GM21381 (cell line): Measurements from ENCODE around the gene SLC18B1.
"Not testable (repeated sequence)": the region's sequence is repeated elsewhere in the genome, so short reads cannot be mapped to it uniquely, and the experiment has no call there.

ENCODE experiments used
- ATAC-seq: cut with Tn5 transposase; IDR thresholded peaks from one replicate; pipeline ENCODE4 v1.9.1; 2021; ENCODE audit warnings: mild to moderate bottlenecking, moderate library complexity; ENCODE audit not compliant: unreplicated experiment

The SLC18B1 gene

DNA sequence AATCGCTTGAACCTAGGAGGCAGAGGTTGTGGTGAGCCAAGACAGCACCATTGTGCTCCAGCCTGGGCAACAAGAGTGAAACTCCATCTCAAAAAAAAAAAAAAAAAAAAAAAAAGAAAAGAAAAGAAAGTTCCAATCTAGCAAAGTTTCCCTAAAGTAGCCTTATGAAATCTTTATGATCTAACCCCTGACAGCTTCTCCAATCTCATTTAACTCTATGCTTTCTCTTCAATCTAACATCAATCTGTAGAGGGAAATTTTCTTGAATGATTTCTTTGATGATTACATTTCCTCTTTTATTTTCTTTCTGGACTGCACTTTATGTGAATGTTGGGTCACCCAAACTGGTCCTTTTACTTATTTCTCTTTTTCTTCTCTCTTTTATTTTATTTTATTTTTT is 2.2 kb upstream of the SLC18B1 start:
- no peak for ATAC-seq

DNA sequence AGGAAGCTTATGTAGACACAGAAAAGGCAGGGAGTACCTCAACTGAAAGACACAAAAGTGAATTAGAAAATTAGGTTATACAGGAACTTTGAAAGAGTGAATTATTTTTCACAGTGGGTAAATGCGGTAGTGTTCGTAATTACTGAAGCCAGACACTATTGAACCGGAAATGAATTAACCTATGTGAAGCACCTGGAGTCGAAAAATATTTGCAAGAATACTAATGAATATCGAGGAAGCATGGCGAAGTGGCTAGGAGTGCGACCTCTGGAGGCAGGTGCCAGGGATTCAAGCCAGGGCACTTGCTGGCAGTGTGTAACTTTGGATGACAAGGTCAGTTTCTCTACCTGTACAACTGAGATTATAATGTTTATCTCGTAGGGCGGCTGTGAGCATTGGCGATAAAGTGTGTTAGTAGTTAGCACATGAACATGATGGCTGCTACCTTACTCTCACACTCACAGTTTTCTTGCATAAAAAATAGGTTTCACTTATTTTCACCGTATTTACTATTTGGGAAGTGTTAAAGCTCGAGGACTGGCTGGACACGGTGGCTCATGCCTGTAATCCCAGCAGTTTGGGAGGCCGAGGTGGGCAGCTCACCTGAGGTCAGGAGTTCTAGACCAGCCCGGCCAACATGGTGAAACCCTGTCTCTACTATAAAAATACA is 567 bp upstream of the SLC18B1 start:
- ATAC-seq, result peak; percentile 82

DNA sequence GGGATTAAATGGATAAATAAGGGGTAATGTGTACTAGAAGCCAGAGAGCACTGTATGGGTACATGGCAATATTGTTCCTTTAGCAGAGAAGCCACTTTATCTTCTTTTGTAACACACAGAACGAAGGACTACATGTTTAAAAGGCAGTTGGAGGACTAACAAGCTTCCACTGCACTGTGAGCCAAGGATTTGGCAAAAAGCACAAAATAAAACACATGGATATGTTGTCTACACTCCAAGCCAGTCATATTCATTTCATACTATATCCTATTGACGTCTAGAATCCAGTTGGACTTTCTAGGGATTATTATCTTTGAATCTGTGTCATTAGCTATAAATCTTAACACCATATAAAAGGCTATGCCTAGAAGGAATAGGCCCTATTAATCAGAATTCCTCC is 3.0 kb downstream of the SLC18B1 start:
- ATAC-seq, result no peak

DNA sequence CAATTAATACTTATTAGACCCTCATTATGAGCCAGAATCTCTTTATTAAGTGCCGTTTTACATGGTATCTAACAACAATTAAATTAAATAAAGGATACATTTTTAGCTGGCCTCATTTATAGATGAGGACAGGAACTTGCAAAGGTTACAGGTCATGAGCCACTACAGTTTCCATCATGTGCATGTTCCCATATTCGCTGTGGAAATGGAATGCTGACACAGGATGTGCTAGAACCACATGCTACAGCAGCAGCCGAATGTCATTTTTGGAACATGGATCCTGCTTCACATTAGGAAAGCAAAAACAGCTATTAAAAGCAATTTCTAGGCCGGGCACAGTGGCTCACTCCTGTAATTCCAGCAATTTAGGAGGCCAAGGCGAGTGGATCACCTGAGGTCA is 5.9 kb downstream of the SLC18B1 start:
- no peak for ATAC-seq

DNA sequence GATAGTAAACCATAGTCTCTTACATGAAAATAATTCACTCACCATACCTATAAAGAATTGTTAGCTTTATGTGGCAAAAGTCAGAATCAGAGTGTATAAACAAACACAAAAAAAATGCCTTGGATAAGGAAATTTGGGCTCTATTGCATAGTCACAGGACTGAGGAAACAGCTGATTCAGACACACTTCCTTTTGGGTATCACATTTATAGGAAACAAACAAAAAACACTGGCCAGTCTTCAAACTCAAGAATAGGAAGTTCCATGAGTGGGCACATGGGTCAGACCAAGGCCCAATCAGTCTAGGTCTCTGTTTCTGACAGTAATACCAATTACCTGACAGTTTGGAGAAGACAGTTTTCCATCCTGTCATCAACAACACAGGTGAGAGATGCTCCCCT is 8.0 kb downstream of the SLC18B1 start:
- ATAC-seq, result no peak

DNA sequence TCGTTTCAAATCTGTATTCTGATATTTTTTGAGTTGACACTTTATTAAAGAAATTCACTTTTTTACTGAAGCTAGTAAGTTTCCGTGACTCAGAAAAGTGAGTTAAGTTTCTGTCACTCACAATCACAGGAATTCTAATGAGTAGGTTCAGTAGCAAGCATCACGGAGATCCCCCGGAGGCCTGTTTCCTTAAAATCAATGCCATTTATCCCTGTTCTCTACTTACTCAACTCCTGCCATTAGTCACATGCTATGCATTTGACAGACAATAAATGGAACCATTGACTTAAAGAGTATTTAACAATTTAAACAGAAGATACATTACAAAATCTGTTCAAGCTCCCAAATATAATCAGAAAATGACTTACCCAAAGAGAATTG is 9.1 kb downstream of the SLC18B1 start:
- no peak for ATAC-seq

DNA sequence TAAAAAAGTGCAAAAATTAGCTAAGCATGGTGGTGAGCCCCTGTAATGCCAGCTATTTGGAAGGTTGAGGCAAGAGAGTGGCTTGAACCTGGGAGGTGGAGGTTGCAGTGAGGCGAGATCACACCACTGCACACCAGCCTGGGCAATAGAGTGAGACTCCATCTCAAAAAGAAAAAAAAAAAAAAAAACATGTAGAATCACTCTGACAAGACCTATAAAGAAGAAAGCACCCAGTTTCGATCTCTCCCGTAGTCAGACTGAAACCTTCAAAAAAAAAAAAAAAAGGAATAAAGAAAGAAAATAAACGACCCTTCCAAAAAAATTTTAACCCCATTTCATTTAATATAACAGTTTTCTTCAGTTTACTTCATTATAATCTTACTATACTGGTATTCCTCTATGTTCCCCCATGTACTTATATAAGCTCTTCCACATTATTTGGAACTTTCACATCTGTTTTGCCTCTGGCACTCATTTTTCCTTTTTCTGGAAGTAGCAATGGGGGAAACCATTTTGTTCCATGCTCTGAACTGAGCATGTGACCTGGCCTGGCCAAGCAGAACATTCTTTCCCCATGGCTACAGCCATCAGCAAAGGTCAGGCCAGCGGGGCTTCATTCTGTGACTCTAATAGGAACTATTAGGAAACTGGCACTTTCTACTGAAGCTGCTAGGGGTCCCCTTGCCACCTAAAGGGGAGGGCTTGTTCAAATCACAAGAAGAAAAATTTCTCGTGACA is 9.6 kb downstream of the SLC18B1 start:
- no peak for ATAC-seq

DNA sequence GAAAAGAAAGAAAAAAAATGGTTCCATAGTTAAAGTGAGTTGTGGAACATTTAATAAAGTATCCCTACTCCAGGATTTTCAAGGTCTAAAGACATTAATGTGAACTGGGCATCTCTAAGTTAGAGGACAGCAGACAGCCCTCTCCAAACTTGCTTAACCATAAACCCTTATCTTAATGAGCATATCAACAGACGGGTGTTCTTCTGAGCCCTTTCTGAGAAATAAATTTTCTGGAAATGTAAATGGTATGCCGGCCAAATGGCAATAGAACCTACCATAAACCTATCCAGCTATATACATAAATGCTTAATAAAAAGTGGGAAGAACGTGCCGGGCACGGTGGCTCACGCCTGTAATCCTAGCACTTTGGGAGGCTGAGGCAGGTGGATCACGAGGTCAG is 12.5 kb downstream of the SLC18B1 start:
- ATAC-seq, result no peak

DNA sequence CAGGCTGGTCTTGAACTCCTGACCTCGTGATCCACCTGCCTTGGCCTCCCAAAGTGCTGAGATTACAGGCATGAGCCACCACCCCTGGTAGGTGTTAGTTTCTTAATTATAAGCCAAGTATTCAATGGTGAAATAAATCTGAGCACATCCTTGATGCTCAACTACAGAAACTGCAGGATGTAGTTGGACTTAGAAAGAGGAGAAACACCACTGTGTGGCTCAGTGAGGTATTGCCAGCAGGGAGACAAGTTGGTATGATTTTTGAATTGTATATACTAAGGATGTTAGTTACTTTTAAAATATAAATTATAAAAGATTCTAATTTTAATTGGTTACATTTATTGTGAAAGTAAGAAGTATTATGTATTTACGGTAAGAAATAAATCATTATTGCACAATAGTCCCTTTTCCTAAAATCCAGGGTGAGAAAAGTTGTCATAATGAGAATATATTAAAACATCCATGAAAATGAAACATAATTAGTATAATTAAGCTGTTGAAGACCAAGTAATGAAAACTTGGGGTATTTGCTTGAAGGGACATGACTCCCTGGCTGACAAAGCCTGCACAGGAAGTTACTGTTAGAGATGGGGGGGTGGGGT is 17.6 kb downstream of the SLC18B1 start:
- ATAC-seq, result peak; percentile 70

DNA sequence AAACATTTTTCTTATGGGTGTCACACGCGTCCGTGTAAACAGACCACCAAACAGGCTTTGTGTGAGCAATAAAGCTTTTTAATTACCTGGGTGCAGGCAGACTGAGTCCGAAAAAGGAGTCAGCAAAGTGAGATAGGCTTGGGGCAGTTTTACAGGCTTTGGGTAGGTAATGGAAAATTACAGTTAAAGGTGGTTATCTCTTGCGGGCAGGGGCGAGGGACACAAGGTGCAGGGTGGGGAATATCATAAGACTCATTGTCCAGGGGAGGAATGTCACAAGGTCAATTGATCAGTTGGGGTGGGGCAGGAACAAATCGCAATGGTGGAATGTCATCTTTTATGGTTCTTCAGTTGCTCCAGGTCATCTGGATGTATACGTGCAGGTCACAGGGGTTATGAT is 20.6 kb downstream of the SLC18B1 start:
- ATAC-seq, result not testable (repeated sequence)

DNA sequence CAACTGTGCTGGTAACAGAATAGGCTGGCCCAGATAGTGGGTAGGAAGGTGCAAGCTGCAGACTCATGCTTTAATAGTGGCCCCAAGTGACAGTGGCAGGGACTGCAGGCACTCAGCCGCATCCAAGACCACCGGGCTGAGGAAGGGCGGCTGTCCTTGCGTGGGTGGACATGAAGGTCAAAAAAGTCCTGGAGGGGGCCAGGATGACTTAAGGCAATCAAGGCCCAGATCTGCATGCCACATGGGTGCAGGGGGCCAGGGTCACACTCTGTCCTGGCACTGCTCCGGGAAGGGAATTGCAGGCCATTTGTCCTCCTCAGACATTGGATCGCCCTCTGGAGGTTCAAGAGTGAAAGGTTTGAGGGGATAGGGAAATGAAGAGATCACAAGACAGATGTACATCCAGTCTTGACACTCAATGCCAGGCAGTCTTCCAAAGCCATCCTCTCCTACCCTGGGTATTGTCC is 30.4 kb downstream of the SLC18B1 start:
- peak; percentile 79 for ATAC-seq

DNA sequence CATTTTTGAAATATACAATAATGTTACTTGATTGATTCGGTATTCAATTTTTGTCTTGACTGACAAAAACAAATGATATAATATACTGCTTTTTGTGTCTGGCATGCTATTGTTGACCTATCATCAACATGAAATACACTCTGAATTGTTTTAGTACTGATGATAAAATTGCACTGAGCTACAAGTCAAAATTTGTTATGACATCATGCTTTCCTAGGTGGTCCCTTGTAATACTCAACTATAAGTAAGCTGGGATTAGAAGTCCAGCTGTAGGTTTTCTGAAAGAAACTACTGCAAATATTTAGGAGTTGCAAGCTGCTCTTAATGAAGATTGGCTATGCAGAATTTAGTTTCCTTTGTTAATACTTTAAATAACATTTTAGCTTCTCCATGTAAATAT is 32.9 kb downstream of the SLC18B1 start:
- no peak for ATAC-seq

DNA sequence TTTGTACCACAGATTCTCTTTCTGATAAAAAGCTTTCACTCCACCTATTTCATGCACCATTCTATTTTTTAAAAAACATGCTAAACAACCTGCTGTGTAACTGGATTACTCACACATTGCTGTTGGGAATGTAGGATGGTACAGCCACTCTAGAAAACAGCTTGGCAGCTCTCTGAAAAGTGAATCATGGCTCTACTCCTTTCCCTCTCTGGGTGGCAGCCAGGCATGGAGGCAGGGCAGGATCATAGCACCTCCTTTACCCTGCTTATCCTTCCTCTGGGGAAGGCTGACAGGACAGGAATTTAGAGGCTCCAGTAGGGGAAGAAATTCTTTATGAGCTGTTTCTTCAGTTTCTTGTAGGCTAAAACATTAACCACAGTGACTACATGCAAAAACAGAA is 34.1 kb downstream of the SLC18B1 start:
- ATAC-seq, result no peak

DNA sequence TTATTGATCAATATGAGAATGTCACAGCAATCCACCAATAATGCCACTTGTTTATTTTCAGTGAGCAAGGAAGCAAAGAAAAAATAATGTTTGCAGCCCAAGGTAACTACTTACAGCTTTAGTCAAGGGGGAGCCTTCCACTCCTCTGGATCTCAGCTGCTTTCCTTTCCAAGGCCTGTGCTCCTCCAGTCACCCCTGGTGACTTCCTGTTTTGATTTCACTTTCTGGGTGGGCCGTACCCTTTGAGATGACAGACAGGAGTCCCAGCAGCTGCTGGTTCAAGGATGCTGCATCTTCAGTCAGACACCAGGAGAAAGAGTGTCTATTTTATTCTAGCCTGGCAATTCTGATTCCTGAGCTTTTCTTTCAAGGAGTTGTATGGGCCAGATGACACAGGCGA is 35.2 kb downstream of the SLC18B1 start:
- peak; percentile 95 for ATAC-seq

DNA sequence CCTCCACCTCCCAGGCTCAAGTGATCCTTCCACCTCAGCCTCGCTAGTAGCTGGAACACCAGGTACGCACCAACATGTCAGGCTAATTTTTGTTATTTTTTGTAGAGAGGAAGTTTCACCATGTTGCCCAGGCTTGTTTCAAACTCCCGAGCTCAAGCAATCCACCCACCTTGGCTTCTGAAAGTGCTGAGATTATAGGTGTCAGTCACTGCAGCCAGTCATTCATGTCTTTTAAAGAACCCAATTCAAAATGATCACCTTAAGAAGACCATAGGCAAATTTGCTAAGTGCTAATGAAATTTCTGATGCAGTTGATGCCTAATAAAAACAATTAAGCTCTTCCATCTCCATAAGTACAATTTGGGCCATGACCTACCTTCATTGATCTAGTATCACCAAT is 38.2 kb downstream of the SLC18B1 start:
- no peak for ATAC-seq

DNA sequence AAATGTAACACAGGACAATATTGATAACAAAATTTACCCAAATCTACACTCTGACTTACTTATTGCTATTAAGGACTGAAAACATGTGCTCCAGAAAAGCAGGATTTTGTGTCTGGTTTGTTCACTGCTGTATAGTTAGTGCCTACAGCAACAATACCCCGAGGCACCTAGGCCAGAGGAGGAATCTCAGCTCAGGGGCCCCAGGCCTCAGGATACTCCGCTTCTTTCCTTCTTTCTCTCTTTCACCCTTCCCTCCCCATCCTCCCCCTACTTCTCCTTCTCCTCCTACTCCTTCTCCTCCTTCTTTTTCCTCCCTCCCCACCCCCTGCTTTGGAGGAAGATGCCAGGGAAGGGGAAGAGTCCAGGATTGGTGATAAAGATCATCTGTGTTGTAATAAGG is 39.7 kb downstream of the SLC18B1 start:
- ATAC-seq, result no peak

DNA sequence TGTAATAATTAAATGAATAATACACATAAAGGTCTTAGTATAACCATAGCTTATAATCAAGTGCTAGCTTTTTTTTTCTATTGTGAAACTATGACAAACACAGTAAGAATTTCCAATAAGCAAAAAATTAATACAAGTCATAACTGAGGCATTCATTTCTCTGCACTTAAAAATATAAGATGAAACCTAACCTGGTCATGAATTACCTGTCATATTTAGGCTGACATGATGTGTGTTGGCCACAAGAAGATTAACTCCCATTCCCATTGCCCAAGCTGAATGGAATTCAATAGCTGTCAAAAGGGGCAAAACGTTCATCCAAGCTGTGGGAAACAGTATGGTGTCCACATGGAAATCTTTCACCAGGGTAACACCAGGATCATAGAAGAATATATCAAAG is 46.2 kb downstream of the SLC18B1 start:
- ATAC-seq, result no peak

DNA sequence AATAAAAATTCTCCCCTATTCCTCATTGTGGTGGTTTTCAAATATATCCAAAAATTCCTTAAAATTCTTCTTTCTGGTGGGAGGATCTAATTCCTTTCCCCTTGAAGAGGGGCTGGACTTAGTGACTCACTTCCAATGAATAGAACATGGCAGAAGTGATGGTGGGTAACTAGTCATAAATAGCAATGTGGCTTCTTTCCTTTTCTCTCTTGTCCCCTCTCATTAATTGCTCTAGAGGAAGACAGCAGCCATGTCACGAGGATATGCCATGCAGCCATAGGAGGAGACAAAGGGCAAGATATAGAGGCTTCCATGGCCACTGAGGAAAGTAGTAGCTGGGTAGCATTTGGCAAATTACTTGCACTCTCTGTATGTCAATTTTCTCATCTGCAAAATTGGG is 46.6 kb downstream of the SLC18B1 start:
- no peak for ATAC-seq

DNA sequence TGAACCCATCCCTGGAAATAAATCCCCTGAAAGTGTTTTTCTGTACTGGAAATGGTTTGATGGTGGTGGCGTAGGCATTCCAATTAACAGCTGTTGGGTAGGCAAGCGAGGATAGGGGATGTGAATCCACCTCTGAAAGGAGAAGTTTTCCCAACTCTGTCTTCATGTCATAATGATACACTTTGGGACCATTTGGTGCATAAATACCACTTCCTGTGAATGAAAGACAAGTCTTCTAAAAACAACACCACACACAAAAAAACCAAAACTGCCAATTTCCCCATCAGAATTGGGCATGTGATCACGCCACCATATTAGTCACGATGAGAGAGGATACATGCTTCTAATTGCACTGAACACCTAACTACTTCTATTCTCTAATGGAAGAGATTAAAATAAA is 47.1 kb downstream of the SLC18B1 start:
- ATAC-seq, result peak; percentile 45

DNA sequence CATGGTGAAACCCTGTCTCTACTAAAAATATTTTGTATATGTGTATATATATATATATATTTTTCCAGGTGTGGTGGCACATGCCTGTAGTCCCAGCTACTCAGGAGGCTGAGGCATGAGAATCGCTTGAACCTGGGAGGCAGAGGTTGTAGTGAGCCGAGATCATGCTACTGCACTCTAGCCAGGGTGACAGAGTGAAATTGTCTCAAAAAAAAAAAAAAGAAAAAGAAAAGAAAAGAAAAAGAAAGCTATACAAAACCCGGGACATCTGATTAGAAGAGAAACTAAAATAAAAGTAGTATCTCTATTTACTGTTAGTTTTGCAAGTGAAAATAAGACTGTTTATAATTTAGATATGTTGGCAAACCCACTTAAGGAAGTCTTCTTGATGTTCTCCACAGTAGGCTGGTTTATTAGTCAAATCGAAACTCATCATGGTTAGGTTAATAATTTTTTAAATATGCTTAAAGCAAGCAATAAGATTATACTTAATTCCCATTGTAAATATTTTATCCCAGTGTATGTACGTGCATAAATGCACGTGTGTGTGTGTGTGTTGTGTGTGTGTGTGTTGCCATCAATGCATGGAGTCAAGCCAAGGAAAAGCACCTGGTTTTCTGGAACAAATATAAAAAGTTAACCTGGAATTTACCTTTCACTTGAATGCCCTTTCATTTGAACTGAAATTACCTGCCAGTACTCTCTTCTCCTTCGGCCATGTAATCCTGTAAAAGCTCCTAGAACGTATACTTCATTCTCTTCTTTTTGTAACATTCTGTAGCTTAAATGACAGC is 47.8 kb downstream of the SLC18B1 start:
- ATAC-seq, result peak; percentile 88

DNA sequence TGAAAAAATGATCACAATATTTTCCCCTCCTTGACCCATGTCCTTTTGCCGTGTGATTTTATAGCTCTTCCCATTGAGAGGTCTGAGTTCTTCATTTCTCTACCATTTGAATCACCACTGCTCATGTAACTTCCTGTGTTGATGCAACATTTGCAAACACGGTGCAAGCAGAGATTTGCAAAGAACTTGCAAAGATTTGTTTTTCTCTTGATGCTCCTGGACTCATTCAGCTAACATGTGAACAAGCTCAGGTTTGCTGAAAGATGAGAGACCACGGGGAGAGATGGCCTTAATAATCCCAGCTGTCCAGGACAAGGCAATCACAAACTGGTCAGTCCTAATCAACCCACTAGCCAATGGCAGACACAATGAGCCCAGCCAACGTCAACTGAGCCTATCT is 49.3 kb downstream of the SLC18B1 start:
- no peak for ATAC-seq
